A673 (cell line): Measurements from ENCODE around the gene LCE3E.

ENCODE experiments used
- CTCF ChIP-seq: fragments of 300-800, 200-600 bp; sonication (generic); conservative IDR thresholded peaks from 2 replicates; pipeline ENCODE4 v1.5.1; 2017; ENCODE audit warnings: low read depth, mild to moderate bottlenecking, antibody characterized with exemption, low read length, moderate library complexity, mixed read lengths
- EZH2 ChIP-seq: fragments of 200-600 bp; sonication (generic); IDR thresholded peaks from 2 replicates; pipeline ENCODE4 v1.6.1; 2017; ENCODE audit warnings: borderline replicate concordance, low read depth, mild to moderate bottlenecking, mixed read lengths, antibody characterized with exemption, low read length; ENCODE audit not compliant: poor library complexity, severe bottlenecking

- no peak for TF ChIP-seq CTCF
- TF ChIP-seq EZH2, result no peak
These were observed 10.6 kb upstream of the LCE3E start for GRCh38 chr1:152577168-152577567.
